ENCODE data around the gene SLFNL1. TPM values are rescaled to one million over a fixed set of nuclear protein-coding genes. Genes with fewer than 3 reads are reported as not detected.

Gene SLFNL1
- 0.20 and 0.27 TPM in 2 replicates for total RNA-seq

GRCh38 chr1:41021526-41022308, at the start of gene SLFNL1:
TSS of gene SLFNL1 (minus strand) at chr1:41021725. CDS start at chr1:41020660, 1,065 bp downstream.
- intact Hi-C loops (cut with micrococcal nuclease), result no loop called here

GRCh38 chr1:41056907-41057306, 35.4 kb upstream of the SLFNL1 start:
- intact Hi-C loops (cut with micrococcal nuclease), result no loop called here

- intact Hi-C loops (cut with micrococcal nuclease), result no loop called here
Measured at GRCh38 chr1:41053316-41053715, 31.8 kb upstream of the SLFNL1 start.

- intact Hi-C loops (cut with micrococcal nuclease), result no loop called here
Measured at GRCh38 chr1:41051022-41051421, 29.5 kb upstream of the SLFNL1 start.

- intact Hi-C loops (cut with micrococcal nuclease), result no loop called here
Measured at GRCh38 chr1:41048540-41048939, 27.0 kb upstream of the SLFNL1 start.

GRCh38 chr1:41046347-41046775, 24.8 kb upstream of the SLFNL1 start:
- intact Hi-C loops (cut with micrococcal nuclease), result no loop called here

GRCh38 chr1:41045740-41046139, 24.2 kb upstream of the SLFNL1 start:
- intact Hi-C loops (cut with micrococcal nuclease), result no loop called here

- intact Hi-C loops (cut with micrococcal nuclease), result no loop called here
Measured at GRCh38 chr1:41044187-41044586, 22.7 kb upstream of the SLFNL1 start.

- intact Hi-C loops (cut with micrococcal nuclease), result no loop called here
Measured at GRCh38 chr1:41041614-41042270, 20.2 kb upstream of the SLFNL1 start.

- intact Hi-C loops (cut with micrococcal nuclease), result no loop called here
Measured at GRCh38 chr1:41038110-41038509, 16.6 kb upstream of the SLFNL1 start.

- intact Hi-C loops (cut with micrococcal nuclease), result no loop called here
Measured at GRCh38 chr1:41037116-41037903, 15.8 kb upstream of the SLFNL1 start.

- intact Hi-C loops (cut with micrococcal nuclease), result no loop called here
Measured at GRCh38 chr1:41033272-41033671, 11.7 kb upstream of the SLFNL1 start.

- intact Hi-C loops (cut with micrococcal nuclease), result no loop called here
Measured at GRCh38 chr1:41032147-41032546, 10.6 kb upstream of the SLFNL1 start.

- intact Hi-C loops (cut with micrococcal nuclease), result no loop called here
Measured at GRCh38 chr1:41030872-41031616, 9.5 kb upstream of the SLFNL1 start.

GRCh38 chr1:41028034-41028642, 6.6 kb upstream of the SLFNL1 start:
- intact Hi-C loops (cut with micrococcal nuclease), result no loop called here

GRCh38 chr1:41025979-41026819, 4.7 kb upstream of the SLFNL1 start:
- intact Hi-C loops (cut with micrococcal nuclease), result no loop called here

GRCh38 chr1:41024953-41025352, 3.4 kb upstream of the SLFNL1 start:
- intact Hi-C loops (cut with micrococcal nuclease), result no loop called here

- intact Hi-C loops (cut with micrococcal nuclease), result no loop called here
Measured at GRCh38 chr1:41023279-41023990, 1.9 kb upstream of the SLFNL1 start.

GRCh38 chr1:41022424-41022823, 899 bp upstream of the SLFNL1 start:
- intact Hi-C loops (cut with micrococcal nuclease), result no loop called here
